Vagina (tissue), 2 donors: Measurements from ENCODE around the gene RALGAPA2. TPM values are rescaled to one million over a fixed set of nuclear protein-coding genes. Genes with fewer than 3 reads are reported as not detected.
A peak's percentile ranks its signal among the peaks of the same experiment; 100 is the strongest.

Source experiments
- DNase-seq, 2 donors: peaks; one replicate each; pipeline ENCODE4 v3.0.0-alpha.2; 2017; ENCODE audit errors: extremely low spot score in 2 of 2
- H3K27ac ChIP-seq: fragments of 200-600 bp; sonication (generic); one replicate; pipeline ENCODE4 v1.5.1; 2019
- H3K27me3 ChIP-seq: fragments of 200-600 bp; sonication (generic); one replicate; pipeline ENCODE4 v1.5.1; 2019
- H3K36me3 ChIP-seq, 2 donors: fragments of 200-600 bp; sonication (generic); one replicate each; pipeline ENCODE4 v1.5.1; 2017 to 2019
- H3K4me1 ChIP-seq: fragments of 200-600 bp; sonication (generic); one replicate; pipeline ENCODE4 v1.5.1; 2019
- H3K4me3 ChIP-seq, 2 donors: fragments of 200-600 bp; sonication (generic); 1 replicate in 1 of 2; 2 replicates in 1 of 2; pipeline ENCODE4 v1.5.1; 2016 to 2019
- H3K9me3 ChIP-seq: fragments of 200-600 bp; sonication (generic); one replicate; pipeline ENCODE4 v1.5.1; 2019
- CTCF ChIP-seq, 3 experiments: fragments of 450-650 bp in 2 of 3; fragments of 200-600 bp in 1 of 3; sonication (generic) in 1 of 3; IDR thresholded peaks; one replicate each; pipeline ENCODE4 v1.5.1; 2017 to 2019; ENCODE audit warnings: antibody characterized with exemption in 3 of 3, mild to moderate bottlenecking in 2 of 3, moderate library complexity in 2 of 3
- POLR2A ChIP-seq, 2 donors: fragments of 450-650 bp; IDR thresholded peaks; one replicate each; pipeline ENCODE4 v1.6.1; 2017; ENCODE audit warnings: antibody characterized with exemption in 2 of 2, mild to moderate bottlenecking in 2 of 2, moderate library complexity in 2 of 2
- POLR2AphosphoS5 ChIP-seq, 2 donors: sonication (generic); formaldehyde crosslinking; IDR thresholded peaks; one replicate each; pipeline ENCODE4 v1.9.0; 2017; ENCODE audit warnings: antibody characterized with exemption in 2 of 2, mild to moderate bottlenecking in 2 of 2, low read depth in 1 of 2; ENCODE audit not compliant: insufficient read depth in 1 of 2
- intact Hi-C: fragments of 100-400 bp; cut with DNase I; formaldehyde crosslinking; loops from one replicate; pipeline ENCODE4 v1.15.1; 2023
- total RNA-seq: library from RNA; depleted of rRNA; stranded (reverse); fragments of >200 nt; gene quantifications from one replicate; pipeline ENCODE4 v1.2.3, GENCODE V29; 2016

Gene RALGAPA2
- total RNA-seq, 1 donor from 2014 or later, result 31.9 TPM

DNA sequence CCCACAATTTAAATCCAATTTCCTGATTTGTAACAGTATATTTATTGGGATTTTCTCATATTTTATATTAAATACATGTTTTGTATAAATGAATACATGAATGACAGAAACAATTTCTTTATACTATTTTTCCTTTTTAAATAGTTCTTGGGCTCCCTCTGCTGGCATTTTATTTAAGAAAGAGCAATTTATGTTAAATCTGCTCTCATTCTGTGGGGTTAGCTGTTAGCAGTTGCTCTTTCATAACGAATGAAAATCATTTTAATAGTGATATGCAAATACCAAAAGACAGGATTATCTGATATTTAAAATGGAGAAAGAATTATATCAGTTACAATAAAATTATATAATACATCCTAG, 118.3 kb downstream of the RALGAPA2 start:
- intact Hi-C loops, result no loop called here
- H3K36me3 ChIP-seq, result peaks cover 0 to 9% of the 10 kb centered on the region in 2 donors

GRCh38 chr20:20593447-20594170, 118.8 kb downstream of the RALGAPA2 start:
- no peak overlapping the region for H3K4me3 ChIP-seq
- TF ChIP-seq CTCF (IDR thresholded peaks at IDR 0.05) (peak in 1 of 3 experiments; percentile 37), POLR2A (IDR thresholded peaks at IDR 0.05) (no peak), POLR2AphosphoS5 (IDR thresholded peaks at IDR 0.05; ENCODE audit: insufficient read depth in 1 of 2, low read depth in 1 of 2) (no peak)
- H3K36me3 ChIP-seq, result peaks cover 0 to 14% of the 10 kb centered on the region in 2 donors
- no peak for DNase-seq
- H3K4me1 ChIP-seq, result peaks cover 12% of the 10 kb centered on the region
- H3K27me3 ChIP-seq, result no peaks in the 10 kb centered on the region
- intact Hi-C loops, result no loop called here
- peak overlapping the region; percentile 10 for H3K27ac ChIP-seq
- no peaks in the 10 kb centered on the region for H3K9me3 ChIP-seq

More for the DNA sequence above, 118.3 kb downstream of the RALGAPA2 start:
- H3K4me1 ChIP-seq, result peaks cover 12% of the 10 kb centered on the region
- no peak overlapping the region for H3K4me3 ChIP-seq
- TF ChIP-seq POLR2AphosphoS5 (IDR thresholded peaks at IDR 0.05; ENCODE audit: insufficient read depth in 1 of 2, low read depth in 1 of 2) (no peak), CTCF (IDR thresholded peaks at IDR 0.05) (peak in 2 of 3 experiments; percentile 14 to 18)
- DNase-seq, result no peak
- H3K9me3 ChIP-seq, result no peaks in the 10 kb centered on the region
- no peaks in the 10 kb centered on the region for H3K27me3 ChIP-seq
- peak overlapping the region; percentile 10 for H3K27ac ChIP-seq

- Histone ChIP-seq H3K27me3 (no peaks in the 10 kb centered on the region), H3K36me3 (peaks cover 3 to 47% of the 10 kb centered on the region in 2 donors), H3K9me3 (no peaks in the 10 kb centered on the region), H3K4me1 (no peaks in the 10 kb centered on the region), H3K4me3 (no peak overlapping the region), H3K27ac (no peak overlapping the region)
- intact Hi-C loops, result no loop called here
- TF ChIP-seq POLR2AphosphoS5 (IDR thresholded peaks at IDR 0.05; ENCODE audit: insufficient read depth in 1 of 2, low read depth in 1 of 2) (no peak), CTCF (IDR thresholded peaks at IDR 0.05) (no peak), POLR2A (IDR thresholded peaks at IDR 0.05) (no peak)
- no peak for DNase-seq
Observed at GRCh38 chr20:20585146-20585545, 127.3 kb downstream of the RALGAPA2 start.

DNA sequence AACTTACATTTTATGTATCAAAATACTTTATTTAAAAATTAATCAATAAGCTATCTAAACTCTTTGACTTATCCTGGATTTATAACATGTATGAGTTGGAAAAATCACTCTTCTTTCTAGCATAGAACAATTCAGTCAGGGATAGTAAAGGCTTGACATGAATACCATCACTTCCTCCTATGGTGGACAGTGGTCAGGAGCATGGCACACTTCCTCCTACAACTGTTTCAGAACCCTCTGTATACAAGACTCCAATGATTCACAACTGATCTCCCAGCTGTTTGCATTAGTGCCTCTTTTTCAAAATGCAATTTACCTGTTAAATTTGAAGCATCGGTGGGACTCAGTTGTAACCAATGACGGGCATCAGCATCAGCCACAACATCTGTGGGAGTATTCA, 129.7 kb downstream of the RALGAPA2 start:
- intact Hi-C loops, result no loop called here
- H3K9me3 ChIP-seq, result no peaks in the 10 kb centered on the region
- H3K27ac ChIP-seq, result no peak overlapping the region
- H3K36me3 ChIP-seq, result peaks cover 3 to 34% of the 10 kb centered on the region in 2 donors
- no peak for DNase-seq
- TF ChIP-seq CTCF (IDR thresholded peaks at IDR 0.05) (no peak), POLR2A (IDR thresholded peaks at IDR 0.05) (no peak), POLR2AphosphoS5 (IDR thresholded peaks at IDR 0.05; ENCODE audit: insufficient read depth in 1 of 2, low read depth in 1 of 2) (no peak)
- H3K4me1 ChIP-seq, result no peaks in the 10 kb centered on the region
- H3K4me3 ChIP-seq, result no peak overlapping the region
- no peaks in the 10 kb centered on the region for H3K27me3 ChIP-seq

DNA sequence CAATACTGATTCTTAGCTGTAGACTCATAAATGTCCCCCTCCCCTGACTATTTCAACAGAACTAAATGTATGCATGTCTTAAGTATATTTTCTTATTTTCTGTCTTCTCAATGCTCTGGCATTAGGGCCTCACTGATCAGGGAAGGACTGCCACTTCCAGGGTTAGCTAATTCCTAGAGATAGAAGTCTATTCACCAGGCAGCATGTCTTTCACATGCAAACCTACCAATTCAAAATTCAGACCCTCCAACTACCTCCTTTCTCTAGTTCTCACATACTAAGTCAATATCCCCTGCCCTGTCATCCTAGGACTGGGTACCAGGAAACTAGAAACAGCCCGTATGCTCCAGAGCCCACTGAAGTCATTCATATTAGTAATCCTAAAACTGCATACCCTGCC, 132.3 kb downstream of the RALGAPA2 start:
- Histone ChIP-seq H3K4me1 (no peaks in the 10 kb centered on the region), H3K9me3 (no peaks in the 10 kb centered on the region), H3K36me3 (peaks cover 2 to 31% of the 10 kb centered on the region in 2 donors), H3K4me3 (no peak overlapping the region), H3K27me3 (no peaks in the 10 kb centered on the region), H3K27ac (no peak overlapping the region)
- TF ChIP-seq CTCF (IDR thresholded peaks at IDR 0.05) (no peak), POLR2AphosphoS5 (IDR thresholded peaks at IDR 0.05; ENCODE audit: insufficient read depth in 1 of 2, low read depth in 1 of 2) (no peak), POLR2A (IDR thresholded peaks at IDR 0.05) (no peak)
- no peak for DNase-seq
- intact Hi-C loops, result no loop called here
